OCI-LY3 (cell line): ENCODE measurements around the gene GRM3.

Experiments used
- CTCF ChIP-seq: fragments of 200-600, 300-600 bp; sonication (generic); IDR thresholded peaks from 2 replicates; pipeline ENCODE4 v1.5.1; 2014; ENCODE audit warnings: antibody characterized with exemption, low read length, low read depth
- EZH2phosphoT487 ChIP-seq: fragments of 200-600 bp; shearing (Covaris generic); IDR thresholded peaks from 2 replicates; pipeline ENCODE4 v1.6.1; 2018; ENCODE audit warnings: antibody characterized with exemption, mixed run types, low read depth

GRCh38 chr7:86733783-86734182, 90.1 kb downstream of the GRM3 start:
- TF ChIP-seq CTCF (no peak), EZH2phosphoT487 (no peak)
